ENCODE measurements around the gene FTH1. TPM values are rescaled to one million over a fixed set of nuclear protein-coding genes. Genes with fewer than 3 reads are reported as not detected.

Gene FTH1
- total RNA-seq, 1 experiment from 2014 or later: 3,345 TPM

GRCh38 chr11:61927501-61927900 lies 39.9 kb downstream of the FTH1 start:
- Histone ChIP-seq H3K4me3 (replicated peaks in 1 of 2; ENCODE audit: low read depth in 1 of 2, low read length in 2 of 2) (no peak overlapping the region), H2AFZ (ENCODE audit: low read depth, low read length, poor library complexity, severe bottlenecking) (no peak overlapping the region), H3K9ac (ENCODE audit: low read length) (no peak overlapping the region), H3K79me2 (ENCODE audit: insufficient read depth, low read length) (no peaks in the 10 kb centered on the region), H3K4me1 (ENCODE audit: control insufficient read depth in 1 of 2, insufficient read depth in 2 of 2, low read length in 2 of 2) (no peaks in the 10 kb centered on the region), H3K4me2 (ENCODE audit: low read length) (no peak overlapping the region), H3K9me3 (ENCODE audit: control insufficient read depth in 1 of 2, insufficient read depth in 1 of 2, low read depth in 1 of 2, low read length in 2 of 2) (no peaks in the 10 kb centered on the region), H3K27me3 (ENCODE audit: insufficient read depth, low read length) (no peaks in the 10 kb centered on the region), H4K20me1 (ENCODE audit: insufficient read depth) (no peaks in the 10 kb centered on the region), H3K36me3 (ENCODE audit: control insufficient read depth in 1 of 2, insufficient read depth in 2 of 2, low read length in 2 of 2) (no peaks in the 10 kb centered on the region), H3K27ac (ENCODE audit: low read depth, low read length) (no peak overlapping the region), H3K9me2 (ENCODE audit: insufficient read depth) (no peaks in the 10 kb centered on the region)
- ChIA-PET CTCF (interaction anchor here (3.7 kb wide), 1 partner anchor 20 kb away, joined by 19 read pairs; no protein-coding TSS in a partner anchor), POLR2A (no interaction called here), RAD21 (ENCODE audit: low non-redundant PET in 1 of 2, low total read pairs in 2 of 2, uncharacterized antibody in 2 of 2, unreplicated experiment in 2 of 2) (no interaction called here)
- no peak for ATAC-seq
- BruUV-seq (replicated peaks): no TSS peak
- no peak for DNase-seq (ENCODE audit: low read depth, low spot score)
- no peak for TF ChIP-seq EZH2 (IDR thresholded peaks at IDR 0.05)
- TF ChIP-seq SRF (IDR thresholded peaks at IDR 0.05; ENCODE audit: low read depth): no peak
- TF ChIP-seq EGR1 (IDR thresholded peaks at IDR 0.05; ENCODE audit: low read depth): no peak
- TF ChIP-seq TCF7L2 (IDR thresholded peaks at IDR 0.05; ENCODE audit: borderline replicate concordance, extremely low read depth, insufficient read depth, insufficient read length): no peak
- no peak for TF ChIP-seq ZBTB33 (IDR thresholded peaks at IDR 0.05; ENCODE audit: extremely low read depth, insufficient replicate concordance, low read length)
- intact Hi-C loops (cut with micrococcal nuclease): no loop called here

- Histone ChIP-seq H2AFZ (ENCODE audit: low read depth, low read length, poor library complexity, severe bottlenecking) (no peak overlapping the region), H3K9ac (ENCODE audit: low read length) (no peak overlapping the region), H3K9me3 (ENCODE audit: control insufficient read depth in 1 of 2, insufficient read depth in 1 of 2, low read depth in 1 of 2, low read length in 2 of 2) (no peaks in the 10 kb centered on the region), H4K20me1 (ENCODE audit: insufficient read depth) (no peaks in the 10 kb centered on the region), H3K9me2 (ENCODE audit: insufficient read depth) (no peaks in the 10 kb centered on the region), H3K36me3 (ENCODE audit: control insufficient read depth in 1 of 2, insufficient read depth in 2 of 2, low read length in 2 of 2) (no peaks in the 10 kb centered on the region), H3K27me3 (ENCODE audit: insufficient read depth, low read length) (no peaks in the 10 kb centered on the region), H3K4me2 (ENCODE audit: low read length) (no peak overlapping the region), H3K4me3 (replicated peaks in 1 of 2; ENCODE audit: low read depth in 1 of 2, low read length in 2 of 2) (no peak overlapping the region), H3K4me1 (ENCODE audit: control insufficient read depth in 1 of 2, insufficient read depth in 2 of 2, low read length in 2 of 2) (no peaks in the 10 kb centered on the region), H3K27ac (ENCODE audit: low read depth, low read length) (no peak overlapping the region), H3K79me2 (ENCODE audit: insufficient read depth, low read length) (no peaks in the 10 kb centered on the region)
- DNase-seq (ENCODE audit: low read depth, low spot score) (no peak), ATAC-seq (no peak)
- RAD21 ChIA-PET (ENCODE audit: low non-redundant PET in 1 of 2, low total read pairs in 2 of 2, uncharacterized antibody in 2 of 2, unreplicated experiment in 2 of 2): no interaction called here
- BruUV-seq (replicated peaks): no TSS peak
- POLR2A ChIA-PET: no interaction called here
- CTCF ChIA-PET: interaction anchor here (0.7 kb wide), 1 partner anchor 129 kb away, joined by 3 read pairs; no protein-coding TSS in a partner anchor
- intact Hi-C loops (cut with micrococcal nuclease): no loop called here
- TF ChIP-seq SIN3A (IDR thresholded peaks at IDR 0.05; ENCODE audit: low read depth): no peak
- no peak for TF ChIP-seq POLR2AphosphoS5 (IDR thresholded peaks at IDR 0.05; ENCODE audit: low read depth, low read length)
- no peak for TF ChIP-seq ELF1 (IDR thresholded peaks at IDR 0.05; ENCODE audit: borderline replicate concordance, low read depth)
- no peak for TF ChIP-seq SP1 (IDR thresholded peaks at IDR 0.05; ENCODE audit: low read depth)
- no peak for TF ChIP-seq CEBPB (IDR thresholded peaks at IDR 0.05; ENCODE audit: low read depth)
- TF ChIP-seq ZNF274 (IDR thresholded peaks at IDR 0.05; ENCODE audit: low read depth, low read length): no peak
- no peak for TF ChIP-seq ZFX (IDR thresholded peaks at IDR 0.05)
- TF ChIP-seq ZBTB33 (IDR thresholded peaks at IDR 0.05; ENCODE audit: extremely low read depth, insufficient replicate concordance, low read length): no peak
- TF ChIP-seq YY1 (IDR thresholded peaks at IDR 0.05; ENCODE audit: extremely low read depth, insufficient replicate concordance, low read depth, low read length): no peak
- TF ChIP-seq, protein P1, sequence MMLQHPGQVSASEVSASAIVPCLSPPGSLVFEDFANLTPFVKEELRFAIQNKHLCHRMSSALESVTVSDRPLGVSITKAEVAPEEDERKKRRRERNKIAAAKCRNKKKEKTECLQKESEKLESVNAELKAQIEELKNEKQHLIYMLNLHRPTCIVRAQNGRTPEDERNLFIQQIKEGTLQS (IDR thresholded peaks at IDR 0.05): no peak
Measured at GRCh38 chr11:61926235-61926634, 41.2 kb downstream of the FTH1 start.
